Stimulated activated CD8-positive, alpha-beta memory T cell treated with anti-CD3 and anti-CD28 coated beads, Interleukin-12 subunit alpha, Interleukin-12 subunit beta, amount 100 ng/mL, for 4 hours (primary cell): ENCODE results near the gene CD79B.
"Not testable (repeated sequence)": the region's sequence is repeated elsewhere in the genome, so short reads cannot be mapped to it uniquely, and the experiment has no call there.

ENCODE experiments used
- DNase-seq: peaks from one replicate; pipeline ENCODE4 v3.0.0-alpha.2; 2020; ENCODE audit warnings: low read depth

The CD79B gene

GRCh38 chr17:63933598-63933997, 1.5 kb upstream of the CD79B start:
- DNase-seq = no peak

GRCh38 chr17:63932721-63933120, 590 bp upstream of the CD79B start:
- no peak for DNase-seq

DNA sequence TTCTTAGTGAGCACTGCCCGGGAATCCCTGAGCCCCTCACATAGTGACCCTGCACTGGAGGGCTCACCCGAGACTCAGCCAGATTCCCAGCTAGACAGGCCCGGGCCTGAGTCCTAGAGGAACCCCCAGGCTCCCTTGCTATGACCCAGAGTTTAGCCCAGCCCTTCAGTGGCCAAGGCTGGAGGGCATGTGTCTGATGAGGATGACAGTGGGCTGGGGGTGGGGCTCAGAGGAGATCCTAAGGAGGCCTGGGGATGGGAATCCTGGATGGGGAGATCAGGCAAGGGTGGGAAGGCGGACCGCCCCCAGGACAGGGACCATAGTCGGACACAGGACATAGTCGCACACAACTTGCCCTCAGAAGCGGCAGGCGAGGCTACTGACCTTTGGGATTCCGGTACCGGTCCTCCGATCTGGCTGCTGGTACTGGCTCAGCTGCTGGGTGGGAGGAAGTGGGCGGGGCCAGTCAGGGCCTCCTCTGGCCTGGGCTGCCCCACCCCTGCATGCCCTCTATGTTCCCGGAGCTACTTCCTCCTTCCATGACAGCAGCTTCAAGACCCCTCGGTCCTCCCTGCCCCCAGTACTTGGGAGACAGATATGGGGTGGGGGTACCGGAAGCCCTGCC, 1.1 kb downstream of the CD79B start:
- peak; percentile 35 for DNase-seq

DNA sequence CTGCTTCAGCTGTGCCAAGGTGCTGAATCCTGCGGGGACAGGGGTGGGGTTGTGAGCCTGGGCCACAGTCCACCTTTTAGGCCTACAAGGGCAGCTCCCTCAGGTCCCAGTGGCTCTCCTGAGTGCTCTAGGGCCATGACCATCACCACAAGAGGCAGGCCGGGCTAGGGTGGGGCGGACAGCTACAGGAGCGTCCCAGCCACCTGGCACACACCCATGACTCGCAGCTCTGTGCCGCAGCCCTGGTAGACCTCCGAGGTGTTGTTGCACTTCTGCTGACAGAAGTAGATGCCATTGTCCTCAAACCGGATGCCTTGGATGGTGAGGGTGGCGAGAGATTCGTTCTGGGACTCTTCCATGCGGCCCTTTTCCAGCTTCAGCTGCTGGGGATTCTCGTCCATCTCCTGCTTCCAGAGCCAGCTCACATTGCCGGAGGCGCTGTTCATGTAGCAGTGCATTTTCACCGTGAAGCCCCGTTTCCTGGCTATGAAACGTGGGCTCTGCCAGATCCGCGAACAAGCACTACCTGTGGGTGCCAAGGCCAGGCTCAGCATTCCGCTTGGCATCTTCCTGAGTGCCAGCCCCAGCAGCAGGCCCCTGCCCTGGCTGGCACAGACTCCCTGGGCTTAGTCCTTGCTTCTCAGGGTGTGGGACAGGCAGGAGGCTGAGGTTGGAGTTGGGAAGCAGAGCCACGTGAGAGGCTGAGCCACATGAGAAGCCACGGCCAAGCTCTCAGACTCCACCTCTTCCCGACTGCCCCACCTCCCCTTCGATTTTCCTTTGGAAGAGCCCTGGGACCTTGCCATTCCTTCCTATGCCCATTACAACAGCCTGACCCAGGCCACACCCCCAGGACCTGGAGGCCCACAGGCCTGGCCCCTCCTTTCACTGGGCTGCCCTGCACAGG, 2.0 kb downstream of the CD79B start:
- DNase-seq = no peak

DNA sequence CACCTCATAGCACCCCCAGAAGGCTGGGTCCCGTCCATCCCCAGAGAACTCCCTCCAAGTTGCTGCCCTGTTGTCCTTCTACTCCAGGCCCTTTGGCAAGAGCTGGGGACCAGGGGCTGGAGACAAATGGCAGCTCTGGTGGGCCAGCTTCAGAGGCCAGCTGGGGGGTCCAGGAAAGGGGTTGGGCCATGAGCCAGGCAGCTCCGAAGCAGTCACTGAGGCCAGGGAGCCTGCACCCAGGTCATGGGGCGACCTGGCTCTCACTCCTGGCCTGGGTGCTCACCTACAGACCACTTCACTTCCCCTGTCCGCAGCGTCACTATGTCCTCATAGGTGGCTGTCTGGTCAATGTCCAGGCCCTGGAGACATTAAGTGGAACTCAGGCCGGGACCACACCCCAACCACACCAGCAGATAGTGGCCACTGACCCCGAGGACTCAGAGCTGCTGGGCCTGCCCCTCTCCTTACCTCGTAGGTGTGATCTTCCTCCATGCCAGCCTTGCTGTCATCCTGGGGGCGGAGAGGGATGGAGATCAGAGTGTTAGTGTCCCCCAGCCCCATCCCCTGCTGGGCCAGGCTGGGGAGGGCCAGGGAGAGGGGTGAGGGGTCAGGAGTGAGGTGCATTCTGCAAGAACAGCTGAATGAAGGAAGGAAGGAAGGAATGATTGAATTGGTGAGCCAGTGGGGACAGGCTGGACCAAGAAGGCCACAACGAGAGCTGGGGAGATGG, 3.0 kb downstream of the CD79B start:
- DNase-seq = no peak

GRCh38 chr17:63928172-63928666, 3.9 kb downstream of the CD79B start:
- DNase-seq = no peak

DNA sequence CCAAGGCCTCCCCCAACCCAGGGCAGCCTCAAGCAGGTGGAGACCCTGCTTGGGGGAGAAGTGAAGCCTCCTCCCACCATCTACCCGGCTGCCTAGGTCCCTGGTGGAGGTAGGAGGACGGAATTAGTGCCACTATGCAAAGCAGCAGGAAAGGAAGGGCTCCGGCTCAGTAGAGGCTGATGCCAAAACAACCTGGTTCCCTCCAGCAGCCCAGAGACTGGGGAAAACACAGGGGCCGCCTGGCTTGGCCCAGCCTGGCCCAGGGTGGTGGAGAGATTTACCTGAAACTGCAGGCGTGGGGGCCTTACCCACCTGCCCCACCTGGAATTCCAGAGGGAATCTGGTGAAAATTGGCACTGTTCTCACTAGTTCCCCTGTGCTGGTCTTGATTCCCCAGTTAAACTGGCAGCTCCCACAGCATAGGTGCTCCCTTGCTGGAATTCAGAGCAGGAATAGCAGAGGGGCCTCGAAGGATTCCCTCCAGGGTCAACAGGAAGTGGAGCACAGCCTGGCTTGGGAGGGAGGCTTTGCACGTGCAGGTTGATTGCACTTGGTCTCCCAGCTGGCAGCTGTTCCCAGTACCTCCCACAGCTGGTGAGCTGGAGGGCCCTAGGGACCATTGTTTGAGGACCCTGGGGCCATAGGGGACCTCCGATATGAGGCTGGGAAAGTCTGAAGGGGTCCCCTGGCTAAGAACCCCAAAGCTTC, 4.5 kb downstream of the CD79B start:
- no peak for DNase-seq

DNA sequence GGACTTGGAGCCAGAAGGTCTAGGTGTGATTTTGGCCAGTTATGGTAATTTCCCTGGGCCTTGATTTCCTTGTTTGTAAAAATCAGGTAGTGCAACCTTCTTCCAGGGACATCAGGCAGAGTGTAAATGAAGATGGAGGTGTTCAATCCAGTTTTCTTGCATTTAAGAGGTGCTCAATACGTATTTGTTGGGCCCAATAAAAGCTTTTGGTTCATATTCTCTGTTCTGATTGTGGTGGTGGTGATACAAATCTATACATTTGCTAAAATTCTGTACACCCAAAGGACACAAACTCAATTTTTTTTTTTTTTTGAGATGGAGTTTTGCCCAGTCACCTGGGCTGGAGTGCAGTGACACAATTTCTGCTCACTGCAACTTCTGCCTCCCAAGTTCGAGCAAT, 6.0 kb downstream of the CD79B start:
- no peak for DNase-seq

GRCh38 chr17:63925615-63926014, 6.5 kb downstream of the CD79B start:
- DNase-seq = no peak

DNA sequence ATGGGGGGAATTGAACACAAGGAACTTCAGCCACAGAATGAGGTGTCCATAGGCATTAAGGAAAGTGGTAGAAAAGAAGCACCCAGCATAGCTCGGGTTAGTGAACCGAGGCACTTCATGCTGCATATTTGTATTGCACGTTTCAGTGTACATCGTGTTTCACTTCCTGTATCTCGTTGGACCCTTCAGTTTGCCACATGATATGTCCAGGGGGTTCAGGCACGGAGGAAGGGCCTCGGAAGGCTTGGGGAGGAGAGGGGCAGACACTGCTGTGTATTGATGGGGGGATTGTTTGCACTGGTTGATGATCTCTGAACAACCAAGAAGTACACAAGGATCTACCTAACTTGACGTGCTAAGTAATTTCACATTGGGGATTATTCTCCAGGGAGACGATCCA, 9.7 kb downstream of the CD79B start:
- DNase-seq = not testable (repeated sequence)

DNA sequence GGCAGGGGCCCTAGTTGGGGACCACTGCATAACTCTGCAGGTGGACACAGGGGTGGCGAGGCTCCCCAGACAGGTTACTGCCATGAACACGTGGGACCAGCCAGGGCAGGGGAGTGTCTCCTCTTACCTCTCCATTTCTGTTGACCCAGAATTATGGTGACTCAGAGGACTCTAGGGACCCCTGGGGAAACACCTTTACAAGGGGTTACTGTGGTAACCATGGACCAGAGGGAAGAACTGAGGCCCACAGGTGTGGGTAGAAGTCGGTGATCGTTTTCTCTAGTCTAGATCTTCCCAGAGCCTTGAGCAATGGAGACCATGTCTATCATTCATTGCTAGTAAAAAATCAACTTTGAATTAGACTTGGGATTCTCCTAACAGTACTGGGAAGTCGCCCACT, 11.4 kb downstream of the CD79B start:
- not testable (repeated sequence) for DNase-seq

DNA sequence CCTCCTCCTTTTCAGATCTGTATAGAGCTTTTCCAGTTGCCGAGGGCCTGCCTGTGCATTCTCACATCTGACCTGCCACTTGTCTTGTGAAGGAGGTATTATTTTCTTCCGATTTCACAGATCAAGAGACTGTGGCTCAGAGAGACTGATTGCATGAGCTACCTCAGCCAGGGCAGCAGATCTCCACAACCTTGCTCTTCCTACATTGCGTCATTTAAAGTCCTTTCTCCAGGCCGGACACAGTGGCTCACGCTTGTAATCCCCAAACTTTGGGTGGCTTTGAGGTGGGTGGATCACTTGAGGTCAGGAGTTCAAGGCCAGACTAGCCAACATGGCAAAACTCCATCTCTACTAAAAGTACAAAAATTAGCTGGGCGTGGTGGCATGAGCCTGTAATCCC, 12.1 kb downstream of the CD79B start:
- not testable (repeated sequence) for DNase-seq

DNA sequence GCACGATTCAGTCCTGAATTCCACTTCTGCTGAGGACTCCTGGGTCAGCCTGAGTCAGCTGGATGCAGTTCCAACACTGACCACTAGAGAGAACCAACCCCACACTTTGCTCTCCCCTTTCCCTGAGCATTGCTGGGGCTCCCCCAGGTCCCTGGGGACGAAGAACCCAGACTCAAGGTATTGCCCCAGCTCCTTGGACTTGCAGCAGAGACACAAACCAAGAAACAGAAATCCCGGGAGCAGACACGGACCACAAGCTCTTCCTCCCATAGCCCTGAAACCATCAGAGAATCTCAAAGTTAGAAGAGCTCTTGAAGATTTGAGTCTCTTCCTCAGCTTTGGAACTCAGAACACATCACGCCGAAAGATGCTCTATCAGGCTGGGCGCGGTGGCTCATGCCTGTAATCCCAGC, 12.8 kb downstream of the CD79B start:
- DNase-seq = peak; percentile 39

DNA sequence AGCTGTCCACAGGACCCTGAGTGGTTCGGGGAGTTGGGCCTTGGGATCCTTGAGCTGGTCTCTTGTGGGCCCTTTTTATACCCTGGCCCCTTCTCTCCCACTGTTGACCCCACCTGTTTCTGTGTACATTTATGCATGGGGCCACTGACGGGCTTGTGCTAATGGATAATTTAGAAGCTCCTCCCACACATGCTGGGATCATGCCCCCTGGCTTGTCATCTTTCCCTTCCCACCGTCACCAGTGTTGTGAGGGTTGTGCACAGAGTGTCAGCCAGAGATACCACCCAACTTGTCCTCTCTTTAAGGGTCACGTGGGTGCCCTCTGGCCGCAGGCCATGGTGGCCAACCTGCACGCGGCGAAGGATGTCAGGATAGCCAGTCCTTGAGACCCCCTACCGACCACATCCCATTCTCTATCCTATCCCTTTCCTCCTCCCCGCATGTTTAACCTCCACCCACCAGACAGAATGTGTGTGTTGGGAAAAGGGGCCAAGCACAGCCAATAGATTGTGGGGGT, 13.3 kb downstream of the CD79B start, which contains the start of gene GH1:
GH1 (minus strand) TSS at position 51 of the 517 bp plus-strand sequence. CDS start 63 bp downstream, outside the sequence.
- DNase-seq = not testable (repeated sequence)

DNA sequence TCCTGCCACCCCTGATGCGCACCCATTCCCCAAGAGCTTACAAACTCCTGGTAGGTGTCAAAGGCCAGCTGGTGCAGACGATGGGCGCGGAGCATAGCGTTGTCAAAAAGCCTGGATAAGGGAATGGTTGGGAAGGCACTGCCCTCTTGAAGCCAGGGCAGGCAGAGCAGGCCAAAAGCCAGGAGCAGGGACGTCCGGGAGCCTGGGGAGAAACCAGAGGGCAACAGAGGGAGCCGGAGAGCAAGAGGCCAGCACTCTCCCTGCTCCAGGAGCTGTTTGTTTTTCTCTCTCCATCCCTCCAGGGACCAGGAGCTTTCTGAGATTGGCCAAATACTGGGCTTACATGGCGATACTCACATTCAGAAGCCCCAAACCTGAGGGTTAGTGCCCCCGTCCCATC, 13.8 kb downstream of the CD79B start:
- no peak for DNase-seq

- no peak for DNase-seq
Observed at GRCh38 chr17:63917646-63918045, 14.5 kb downstream of the CD79B start.

DNA sequence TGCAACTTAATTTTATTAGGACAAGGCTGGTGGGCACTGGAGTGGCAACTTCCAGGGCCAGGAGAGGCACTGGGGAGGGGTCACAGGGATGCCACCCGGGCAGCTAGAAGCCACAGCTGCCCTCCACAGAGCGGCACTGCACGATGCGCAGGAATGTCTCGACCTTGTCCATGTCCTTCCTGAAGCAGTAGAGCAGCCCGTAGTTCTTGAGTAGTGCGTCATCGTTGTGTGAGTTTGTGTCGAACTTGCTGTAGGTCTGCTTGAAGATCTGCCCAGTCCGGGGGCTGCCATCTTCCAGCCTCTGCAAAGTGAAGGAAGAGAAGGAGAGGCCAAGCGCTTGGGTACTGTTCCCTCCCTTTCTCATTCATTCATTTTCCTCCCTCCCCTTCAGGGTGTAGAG, 14.9 kb downstream of the CD79B start:
- DNase-seq = not testable (repeated sequence)

GRCh38 chr17:63916566-63917185, 15.5 kb downstream of the CD79B start:
- no peak for DNase-seq

DNA sequence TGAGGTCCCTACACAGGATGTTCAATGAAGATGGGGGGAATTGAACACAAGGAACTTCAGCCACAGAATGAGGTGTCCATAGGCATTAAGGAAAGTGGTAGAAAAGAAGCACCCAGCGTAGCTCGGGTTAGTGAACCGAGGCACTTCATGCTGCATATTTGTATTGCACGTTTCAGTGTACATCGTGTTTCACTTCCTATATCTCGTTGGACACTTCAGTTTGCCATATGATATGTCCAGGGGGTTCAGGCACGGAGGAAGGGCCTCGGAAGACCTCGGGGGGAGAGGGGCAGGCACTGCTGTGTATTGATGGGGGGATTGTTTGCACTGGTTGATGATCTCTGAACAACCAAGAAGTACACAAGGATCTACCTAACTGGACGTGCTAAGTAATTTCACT, 16.4 kb downstream of the CD79B start:
- not testable (repeated sequence) for DNase-seq

DNA sequence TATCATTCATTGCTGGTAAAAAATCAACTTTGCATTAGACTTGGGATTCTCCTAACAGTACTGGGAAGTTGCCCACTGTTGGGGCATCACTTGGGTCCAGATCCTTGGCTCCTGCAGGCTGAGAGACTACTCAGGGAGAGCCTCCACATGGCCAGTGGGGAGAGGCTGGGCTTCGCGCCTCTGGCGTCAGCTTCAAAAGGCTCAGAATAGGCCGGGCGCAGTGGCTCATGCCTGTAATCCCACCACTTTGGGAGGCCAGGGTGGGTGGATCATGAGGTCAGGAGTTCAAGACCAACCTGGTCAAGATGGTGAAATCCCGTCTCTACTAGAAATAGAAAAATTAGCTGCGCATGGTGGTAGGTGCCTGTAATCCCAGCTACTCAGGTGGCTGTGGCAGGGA, 17.7 kb downstream of the CD79B start:
- no peak for DNase-seq

- peak; percentile 22 for DNase-seq
Observed at GRCh38 chr17:63911657-63912100, 20.5 kb downstream of the CD79B start.
